RPMI8226 (cell line): ENCODE results near the gene TTC21A.

Source experiments
- DNase-seq: peaks from one replicate; pipeline ENCODE4 v3.0.0-alpha.2; 2015

Gene TTC21A

DNA sequence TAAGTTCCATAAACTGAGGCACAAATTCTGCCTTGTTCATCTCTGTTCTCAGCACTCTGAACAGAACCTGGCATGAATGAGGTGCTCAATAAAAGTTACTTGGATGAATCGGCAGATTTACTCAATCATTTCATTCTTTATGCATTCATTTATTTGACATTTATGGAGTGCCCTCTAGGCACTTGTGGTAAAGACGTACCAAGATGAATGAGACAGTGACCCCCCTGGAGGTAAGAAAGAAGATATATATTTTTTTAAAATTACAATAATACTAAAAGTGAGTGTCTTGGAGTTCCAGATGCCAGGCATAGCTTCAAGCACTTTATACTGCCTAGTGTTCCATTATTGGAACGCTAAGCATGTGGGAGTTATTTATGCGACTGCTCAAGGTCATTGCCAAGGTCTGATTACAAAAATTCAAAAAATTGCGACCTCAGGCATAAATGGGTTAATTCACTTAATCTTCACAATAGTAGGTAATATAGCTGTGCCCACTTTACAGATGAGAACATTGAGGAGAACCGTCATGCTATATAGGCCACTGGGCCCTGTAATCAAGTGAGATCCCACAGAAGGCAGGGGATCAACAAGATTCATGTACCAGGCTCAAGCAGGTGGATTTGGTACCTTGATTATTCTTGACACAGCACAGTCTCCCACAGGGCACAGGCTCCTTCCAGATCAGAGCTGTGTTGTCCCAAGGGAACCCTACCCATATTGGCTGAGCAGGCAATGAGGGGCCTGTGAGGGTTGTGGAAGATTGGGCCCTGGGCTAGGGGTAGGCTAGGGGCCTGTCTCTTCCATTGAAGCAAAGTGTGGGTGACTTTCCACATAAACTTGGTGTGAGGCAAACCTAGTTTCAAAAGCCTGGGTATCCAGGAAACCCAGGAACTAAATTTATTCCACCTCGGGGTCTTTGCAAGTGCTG, 74.2 kb downstream of the TTC21A start:
- no peak for DNase-seq

DNA sequence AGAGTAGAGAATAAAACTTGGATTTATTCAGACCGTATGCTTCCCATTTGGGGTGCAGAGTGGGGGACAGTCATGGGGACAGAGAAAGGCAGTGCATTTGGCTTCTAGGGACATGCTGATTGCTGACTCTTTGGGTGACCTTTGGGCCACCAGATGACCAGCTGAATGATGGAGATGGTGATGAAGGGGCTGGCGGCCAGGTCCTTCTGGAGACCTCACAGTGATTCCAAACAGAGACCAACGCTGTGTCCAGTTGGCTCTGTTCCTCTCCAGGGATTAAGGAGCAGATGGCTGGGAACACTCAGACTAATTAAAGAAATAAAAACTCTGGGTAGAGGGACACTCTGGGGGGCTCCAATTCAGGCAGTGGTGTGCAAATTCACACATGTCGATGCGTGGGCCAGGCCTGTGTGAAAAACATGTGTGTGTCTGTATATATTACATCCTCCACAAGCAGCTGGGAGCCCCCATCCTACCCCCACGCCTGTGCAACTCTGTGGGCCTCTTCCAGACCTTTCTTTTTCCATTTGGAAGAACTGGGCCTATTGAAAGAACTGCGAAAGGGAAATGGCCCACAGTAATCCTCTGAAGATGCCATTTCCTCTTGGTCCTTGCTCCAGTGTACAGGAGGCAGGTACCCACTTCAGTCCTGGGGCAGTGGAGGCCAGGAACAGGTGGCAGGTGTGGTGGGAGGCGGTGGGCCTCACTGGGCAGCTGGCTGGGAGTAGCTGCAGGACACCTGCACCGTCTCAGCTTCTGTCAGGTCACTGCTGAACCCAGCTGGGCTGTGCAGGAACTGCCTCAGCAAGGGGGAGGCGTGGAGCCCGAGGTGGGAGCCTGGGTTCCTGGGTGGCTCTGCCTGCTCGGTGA, 76.0 kb downstream of the TTC21A start:
- peak; percentile 60 for DNase-seq

DNA sequence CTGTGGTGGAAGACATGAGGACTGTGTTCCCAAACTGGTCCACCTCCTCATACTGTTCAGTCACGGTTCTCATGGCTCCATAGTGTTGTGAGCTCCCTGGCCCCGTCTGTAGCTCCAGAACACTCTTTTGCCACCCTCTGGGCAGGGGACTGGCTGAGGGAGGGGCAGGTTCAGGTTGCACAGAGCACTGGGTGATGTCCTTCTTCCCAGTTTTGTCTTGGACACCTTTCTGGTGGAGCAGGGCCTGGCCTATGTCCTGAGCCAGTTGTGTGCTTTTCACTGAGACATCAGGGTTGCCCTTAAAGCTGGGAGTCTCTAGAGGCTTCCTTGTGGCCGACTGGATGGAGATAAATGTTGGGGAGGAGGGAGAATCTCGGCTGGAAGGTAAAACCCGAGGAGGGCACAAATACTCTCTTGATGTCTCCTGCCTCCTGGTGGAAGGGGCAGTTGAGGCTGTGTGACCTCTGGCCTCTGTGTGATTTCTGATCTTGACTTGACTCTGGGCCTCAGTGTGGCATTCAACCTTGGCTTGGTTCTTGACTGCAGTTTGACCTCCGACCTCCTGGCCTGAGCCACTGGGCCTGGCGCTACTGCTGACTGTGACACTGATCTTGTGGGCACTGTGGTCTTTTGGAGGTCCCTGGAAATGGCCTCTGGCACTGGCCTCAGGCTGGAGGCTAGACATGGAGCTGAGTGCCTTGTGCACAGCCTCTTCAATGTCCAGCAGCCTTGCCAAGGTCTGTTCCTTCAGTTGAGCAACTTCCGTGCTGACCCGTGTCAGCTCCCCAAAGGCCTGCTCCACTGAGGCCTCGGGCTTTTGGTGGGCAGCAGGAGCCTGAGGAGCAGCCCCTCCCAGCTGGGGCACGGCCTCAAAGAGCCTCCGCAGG, 76.8 kb downstream of the TTC21A start:
- DNase-seq, result no peak

DNA sequence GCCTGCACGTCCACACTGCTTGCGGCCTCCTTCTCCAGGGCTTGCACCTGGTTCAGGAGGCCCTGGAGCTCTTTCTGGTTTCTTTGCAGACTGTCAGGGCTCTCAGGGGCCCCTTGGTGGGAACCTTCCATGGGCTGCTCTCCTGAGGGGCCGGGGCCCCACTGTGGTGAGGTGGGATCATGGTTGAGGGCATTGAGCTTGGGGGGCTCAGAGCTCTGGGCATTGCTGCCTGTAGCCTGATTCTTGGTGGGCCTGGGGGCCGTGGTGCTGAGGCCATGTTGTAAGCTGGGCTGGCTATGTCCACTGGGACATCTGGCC, 77.4 kb downstream of the TTC21A start:
- DNase-seq, result no peak

DNA sequence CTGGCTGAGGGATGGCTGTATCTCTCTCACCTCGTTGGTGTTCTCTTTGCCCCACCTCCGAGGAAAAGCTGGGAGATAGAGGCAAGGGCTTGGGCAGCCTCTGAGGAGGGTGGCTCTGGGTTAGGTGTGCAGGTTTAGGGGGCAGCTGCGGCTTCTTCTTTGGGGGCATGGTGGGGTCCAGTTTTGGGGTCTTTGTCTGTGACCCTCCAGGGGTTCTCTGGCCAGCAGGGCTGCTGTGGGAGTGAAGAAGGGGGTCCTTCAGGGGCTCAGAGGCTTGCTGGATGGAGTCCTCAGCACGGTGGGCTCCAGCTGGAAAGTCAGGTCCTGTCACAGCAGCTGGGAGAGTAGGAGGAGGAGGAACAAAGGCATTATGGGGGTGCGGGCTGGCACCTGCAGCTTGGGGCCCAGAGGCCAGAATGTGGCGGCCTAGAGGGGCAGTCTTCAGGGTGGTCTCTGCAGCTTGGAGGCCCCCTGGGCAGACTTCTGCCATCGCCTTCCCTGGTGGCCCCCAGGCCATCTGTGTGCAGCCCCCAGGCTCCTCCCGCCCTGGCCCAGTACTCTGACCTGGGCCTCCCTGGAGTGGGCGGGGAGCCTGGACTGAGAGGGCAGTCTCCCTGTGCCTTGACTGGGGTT, 78.0 kb downstream of the TTC21A start:
- no peak for DNase-seq

DNA sequence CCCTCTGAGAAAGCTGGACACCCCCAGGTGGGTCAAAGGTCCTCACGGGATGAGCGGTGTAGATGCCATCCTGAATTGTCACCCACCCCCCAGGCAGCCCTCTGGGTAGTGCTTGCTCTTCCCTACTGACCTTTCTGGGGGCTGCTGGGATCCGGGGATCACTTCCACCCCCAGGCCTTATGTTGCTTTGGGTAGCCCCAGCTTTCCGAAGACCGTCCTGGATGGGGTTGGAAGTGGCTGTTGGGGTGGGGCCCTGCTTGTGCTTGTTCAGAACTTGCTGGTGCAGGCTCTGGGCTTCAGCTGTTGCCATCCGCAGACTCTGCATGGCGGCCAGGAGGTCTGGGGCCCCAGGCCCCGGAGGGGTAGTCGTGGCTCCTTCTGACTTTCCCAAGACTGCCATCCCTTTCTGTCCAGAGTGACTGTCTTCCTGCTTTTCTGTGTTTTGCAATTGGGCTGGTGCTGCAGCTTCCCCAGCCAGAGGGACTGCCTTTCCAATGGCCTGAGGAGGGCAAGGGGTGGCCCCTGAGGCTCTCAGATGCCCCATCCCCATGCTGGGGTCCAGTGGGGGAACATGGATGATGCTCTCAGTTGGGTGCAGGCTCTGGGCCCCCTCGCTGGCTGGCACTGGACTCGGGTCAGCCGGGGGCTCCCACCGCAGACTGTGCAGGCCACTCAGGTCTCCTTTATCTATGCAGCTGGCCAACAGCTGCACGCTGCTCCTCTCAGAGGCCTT, 78.6 kb downstream of the TTC21A start:
- DNase-seq, result no peak

DNA sequence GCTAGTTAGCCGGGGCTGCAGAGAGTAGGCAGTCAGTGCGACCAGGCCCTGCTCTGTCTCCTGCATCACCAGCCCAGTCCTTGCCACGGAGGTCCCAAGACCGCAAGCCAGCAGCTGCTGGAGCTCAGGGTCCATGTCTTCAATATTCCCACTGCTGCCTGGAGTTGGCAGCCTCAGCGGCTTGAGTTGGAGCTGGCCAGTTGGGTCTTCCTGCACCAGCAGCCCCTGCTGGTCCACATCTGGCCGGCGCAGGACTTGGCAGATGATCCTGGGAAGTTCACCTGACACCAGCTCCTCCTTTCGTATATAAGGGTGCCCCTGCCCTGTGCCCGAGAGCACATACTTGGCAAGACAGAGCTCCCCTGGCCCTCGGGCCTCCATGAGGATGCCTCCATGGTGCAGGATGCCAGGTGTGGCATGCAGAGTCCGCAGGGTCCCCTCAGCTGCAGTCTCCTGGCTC, 79.2 kb downstream of the TTC21A start:
- DNase-seq, result no peak

DNA sequence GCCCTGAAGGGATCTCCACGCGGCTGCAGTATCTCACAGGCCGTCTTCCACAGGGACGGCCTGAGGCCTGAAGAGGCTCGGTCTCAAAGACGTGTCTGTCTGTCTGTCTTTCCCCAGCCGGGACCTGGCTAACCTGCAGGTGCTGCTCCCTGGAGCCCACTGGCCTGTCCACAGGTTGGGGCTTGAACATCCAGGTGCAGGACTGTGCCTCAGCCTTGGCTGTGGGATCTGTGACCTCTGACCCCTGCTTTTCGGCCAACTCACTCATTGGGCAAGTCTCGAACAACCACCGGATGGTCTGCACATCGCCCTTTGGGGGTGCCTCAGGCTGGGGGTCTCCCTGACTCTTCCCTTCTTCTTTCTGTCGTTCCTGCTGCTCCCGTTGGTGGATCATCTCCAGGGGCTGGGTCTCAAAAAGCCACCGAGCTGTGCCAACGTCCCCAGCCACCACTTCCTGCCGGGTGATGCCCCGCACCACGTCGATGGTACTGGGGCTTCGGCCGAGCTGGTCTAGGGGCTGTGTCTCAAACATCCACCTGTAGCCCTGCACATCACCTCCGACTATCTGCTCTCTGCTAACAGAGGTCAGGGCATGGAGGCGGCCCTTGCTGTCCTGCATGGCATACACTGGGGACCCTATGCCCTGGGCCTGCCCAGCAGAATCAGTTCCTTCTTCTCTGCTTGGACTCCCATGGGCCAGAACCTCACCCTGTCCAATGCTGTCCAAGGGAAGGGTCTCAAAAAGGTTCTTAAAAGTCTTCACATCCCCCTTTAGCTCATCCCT, 80.1 kb downstream of the TTC21A start:
- no peak for DNase-seq
